HEK293 (cell line): ENCODE measurements around the gene MAN2B1.
"Not testable (repeated sequence)": the region's sequence is repeated elsewhere in the genome, so short reads cannot be mapped to it uniquely, and the experiment has no call there.

ENCODE experiments used
- PATZ1 ChIP-seq: fragments of 450-650 bp; formaldehyde crosslinking; IDR thresholded peaks from 2 replicates; pipeline ENCODE4 v1.5.1; 2016; ENCODE audit warnings: missing biosample characterization, missing genetic modification characterization
- YY1 ChIP-seq: fragments of 450-650 bp; formaldehyde crosslinking; IDR thresholded peaks from 2 replicates; pipeline ENCODE4 v1.5.1; 2018; ENCODE audit warnings: missing biosample characterization, missing genetic modification characterization
- TF ChIP-seq, protein P1 (sequence below): fragments of 450-650 bp; formaldehyde crosslinking; IDR thresholded peaks from 2 replicates; pipeline ENCODE4 v1.5.1; 2016; ENCODE audit warnings: missing biosample characterization, missing genetic modification characterization

GRCh38 chr19:12713304-12713703 is 46.8 kb upstream of the MAN2B1 start:
- TF ChIP-seq PATZ1 (tag by site-specific recombination); YY1: not testable (repeated sequence)
- TF ChIP-seq, protein P1, sequence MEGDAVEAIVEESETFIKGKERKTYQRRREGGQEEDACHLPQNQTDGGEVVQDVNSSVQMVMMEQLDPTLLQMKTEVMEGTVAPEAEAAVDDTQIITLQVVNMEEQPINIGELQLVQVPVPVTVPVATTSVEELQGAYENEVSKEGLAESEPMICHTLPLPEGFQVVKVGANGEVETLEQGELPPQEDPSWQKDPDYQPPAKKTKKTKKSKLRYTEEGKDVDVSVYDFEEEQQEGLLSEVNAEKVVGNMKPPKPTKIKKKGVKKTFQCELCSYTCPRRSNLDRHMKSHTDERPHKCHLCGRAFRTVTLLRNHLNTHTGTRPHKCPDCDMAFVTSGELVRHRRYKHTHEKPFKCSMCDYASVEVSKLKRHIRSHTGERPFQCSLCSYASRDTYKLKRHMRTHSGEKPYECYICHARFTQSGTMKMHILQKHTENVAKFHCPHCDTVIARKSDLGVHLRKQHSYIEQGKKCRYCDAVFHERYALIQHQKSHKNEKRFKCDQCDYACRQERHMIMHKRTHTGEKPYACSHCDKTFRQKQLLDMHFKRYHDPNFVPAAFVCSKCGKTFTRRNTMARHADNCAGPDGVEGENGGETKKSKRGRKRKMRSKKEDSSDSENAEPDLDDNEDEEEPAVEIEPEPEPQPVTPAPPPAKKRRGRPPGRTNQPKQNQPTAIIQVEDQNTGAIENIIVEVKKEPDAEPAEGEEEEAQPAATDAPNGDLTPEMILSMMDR (tag by site-specific recombination) = not testable (repeated sequence)
